ENCODE measurements around the gene GPD1.
A peak's percentile ranks its signal among the peaks of the same experiment; 100 is the strongest.
"Not testable (repeated sequence)": the region's sequence is repeated elsewhere in the genome, so short reads cannot be mapped to it uniquely, and the experiment has no call there.

GPD1 gene

GRCh38 chr12:50074936-50075807, 28.6 kb upstream of the GPD1 start:
- DNase-seq = peak; percentile 85

GRCh38 chr12:50075808-50076170, 28.0 kb upstream of the GPD1 start:
- DNase-seq = no peak

GRCh38 chr12:50077099-50077498, 26.7 kb upstream of the GPD1 start:
- no peak for DNase-seq

- no peak for DNase-seq
These were observed 25.5 kb upstream of the GPD1 start for GRCh38 chr12:50078281-50078680.

- no peak for DNase-seq
These were observed 24.0 kb upstream of the GPD1 start for GRCh38 chr12:50079771-50080170.

- DNase-seq = no peak
These were observed 22.6 kb upstream of the GPD1 start for GRCh38 chr12:50081096-50081808.

DNA sequence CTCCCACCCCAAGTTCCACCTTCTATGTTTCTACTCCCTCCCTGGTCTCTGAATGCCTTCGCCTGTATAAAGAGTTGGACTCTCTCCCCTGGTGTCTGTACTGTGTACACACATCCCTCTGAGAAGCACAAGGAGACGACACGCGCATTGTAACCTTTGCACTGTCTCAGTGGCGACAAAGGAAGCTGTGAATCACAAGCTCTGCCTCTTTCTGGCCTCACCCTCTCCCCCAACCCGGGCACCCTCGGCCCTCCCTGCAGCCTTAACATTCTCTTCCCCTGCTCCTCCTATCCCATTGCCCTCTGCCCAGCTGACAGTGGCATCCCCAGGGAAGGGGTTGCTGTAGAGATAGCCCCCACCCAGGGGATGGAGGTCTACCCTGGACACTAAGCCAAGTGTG, 21.2 kb upstream of the GPD1 start:
- no peak for DNase-seq

GRCh38 chr12:50083301-50083700, 20.5 kb upstream of the GPD1 start:
- DNase-seq = no peak

DNA sequence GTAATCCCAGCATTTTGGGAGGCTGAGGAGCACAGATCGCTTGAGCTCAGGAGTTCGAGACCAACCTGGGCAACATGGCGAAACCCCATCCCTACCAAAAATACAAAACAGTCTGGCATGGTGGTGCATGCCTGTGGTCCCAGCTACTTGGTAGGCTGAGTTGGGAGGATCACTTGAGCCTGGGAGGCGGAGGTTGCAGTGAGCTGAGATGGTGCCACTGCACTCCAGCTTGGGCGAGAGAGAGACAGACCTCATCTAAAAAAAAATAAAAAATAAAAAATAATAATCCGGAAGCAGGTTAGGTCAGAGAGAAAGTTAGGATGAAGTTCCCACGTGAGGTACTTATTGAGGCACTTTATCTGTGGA, 19.4 kb upstream of the GPD1 start:
- not testable (repeated sequence) for DNase-seq

DNA sequence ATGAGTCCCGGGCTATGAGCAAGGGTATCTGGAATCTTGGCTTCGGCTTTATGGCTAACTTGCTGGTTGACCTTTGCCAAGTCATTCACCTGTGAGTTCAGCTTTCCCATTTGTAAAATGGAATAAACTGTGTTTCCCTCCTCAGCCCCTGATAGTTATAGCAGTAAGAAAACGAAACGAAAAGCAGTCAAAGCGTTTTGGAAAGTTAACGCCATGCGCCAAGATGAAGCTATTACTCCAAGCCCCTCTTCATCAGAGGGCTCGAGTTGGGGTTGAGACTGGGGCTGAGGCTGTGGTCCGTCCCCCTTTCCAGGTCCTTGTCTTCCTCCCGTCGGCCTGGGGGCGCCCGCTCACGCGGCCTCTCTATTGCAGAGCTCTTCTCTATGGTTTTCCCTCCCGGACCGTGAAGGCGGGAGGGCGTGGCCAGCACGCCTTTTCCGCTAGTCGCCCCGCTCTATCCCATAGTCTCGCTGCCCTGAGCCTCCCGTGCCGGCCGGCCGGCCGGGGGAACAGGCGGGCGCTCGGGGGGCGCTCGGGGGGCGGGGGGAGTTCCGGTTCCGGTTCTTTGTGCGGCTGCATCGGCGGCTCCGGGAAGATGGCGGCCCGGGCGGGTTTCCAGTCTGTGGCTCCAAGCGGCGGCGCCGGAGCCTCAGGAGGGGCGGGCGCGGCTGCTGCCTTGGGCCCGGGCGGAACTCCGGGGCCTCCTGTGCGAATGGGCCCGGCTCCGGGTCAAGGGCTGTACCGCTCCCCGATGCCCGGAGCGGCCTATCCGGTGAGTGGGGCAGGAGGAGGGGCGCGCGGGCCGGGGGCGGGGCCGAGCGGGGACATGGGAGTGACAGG, 18.8 kb upstream of the GPD1 start, which contains the start of gene SMARCD1:
TSS of gene SMARCD1 (plus strand) at position 568 of the 840 bp plus-strand sequence. CDS start at position 596, 28 bp downstream.
- DNase-seq = peak; percentile 94

GRCh38 chr12:50085615-50086072, 18.2 kb upstream of the GPD1 start:
- DNase-seq = no peak

DNA sequence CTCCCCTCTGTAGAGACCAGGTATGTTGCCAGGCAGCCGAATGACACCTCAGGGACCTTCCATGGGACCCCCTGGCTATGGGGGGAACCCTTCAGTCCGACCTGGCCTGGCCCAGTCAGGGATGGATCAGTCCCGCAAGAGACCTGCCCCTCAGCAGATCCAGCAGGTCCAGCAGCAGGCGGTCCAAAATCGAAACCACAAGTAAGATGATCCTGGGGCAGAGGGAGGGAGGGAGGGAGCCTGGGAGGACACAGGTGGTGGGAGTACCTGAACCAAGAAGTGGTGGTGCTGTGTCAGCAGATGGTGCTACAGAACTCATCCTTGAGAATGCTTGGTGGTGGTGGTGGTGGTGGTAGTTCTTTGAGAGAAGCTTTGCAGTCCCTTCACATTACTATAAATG, 17.7 kb upstream of the GPD1 start:
- DNase-seq = no peak

GRCh38 chr12:50087151-50087550, 16.7 kb upstream of the GPD1 start:
- DNase-seq = no peak

GRCh38 chr12:50087995-50088394, 15.8 kb upstream of the GPD1 start:
- peak; percentile 14 for DNase-seq

DNA sequence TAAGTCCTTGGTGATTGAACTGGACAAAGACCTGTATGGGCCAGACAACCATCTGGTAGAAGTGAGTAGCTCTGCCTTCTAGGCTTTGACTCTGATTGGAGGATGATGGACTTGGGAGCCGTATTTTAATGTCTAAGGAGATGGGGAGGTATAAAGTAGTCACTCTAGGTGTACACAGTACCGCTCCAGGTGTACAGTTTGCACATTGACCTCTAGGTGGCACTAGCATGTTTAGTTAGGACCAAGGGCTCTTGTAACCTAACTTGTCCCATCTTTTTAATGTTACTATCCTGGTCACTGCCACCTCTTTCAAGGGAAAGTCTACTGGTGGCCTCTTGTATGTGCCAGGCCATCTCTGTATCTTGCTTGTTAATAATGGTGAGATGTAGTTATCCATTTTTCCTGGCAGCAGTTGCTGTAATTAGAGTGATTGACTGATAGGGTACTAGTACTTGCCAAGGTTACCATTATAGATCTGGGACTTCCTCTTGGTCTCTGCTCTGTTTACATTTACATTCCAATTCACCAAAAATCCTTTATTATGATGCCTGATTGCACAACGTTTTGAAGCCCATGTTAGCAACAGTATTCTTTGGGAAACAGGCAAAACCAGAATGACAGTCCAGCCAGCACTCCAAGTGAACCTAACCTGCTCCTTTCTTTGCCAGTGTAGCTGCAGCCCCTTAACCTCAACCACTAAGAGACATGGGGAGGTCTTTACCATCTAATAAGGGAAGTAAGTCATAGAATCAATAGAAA, 15.1 kb upstream of the GPD1 start:
- DNase-seq = peak; percentile 76

DNA sequence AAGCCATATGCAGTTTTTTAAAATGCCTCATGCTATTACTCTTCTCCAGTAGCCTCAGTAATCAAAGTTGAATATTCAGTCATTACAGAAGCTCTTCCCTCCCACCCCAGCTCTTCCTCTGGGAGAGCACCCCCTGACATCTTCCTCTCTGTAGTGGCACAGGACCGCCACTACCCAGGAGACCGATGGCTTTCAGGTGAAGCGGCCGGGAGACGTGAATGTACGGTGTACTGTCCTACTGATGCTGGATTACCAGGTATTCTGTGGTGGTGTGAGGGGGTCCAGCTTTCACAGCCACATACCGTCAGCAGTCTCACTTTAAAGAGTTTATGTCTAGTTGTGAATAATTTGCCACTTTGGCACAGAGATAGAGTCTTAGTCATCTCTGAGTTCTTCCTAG, 14.1 kb upstream of the GPD1 start:
- DNase-seq = no peak

- DNase-seq = no peak
These were observed 13.4 kb upstream of the GPD1 start for GRCh38 chr12:50090391-50090790.

DNA sequence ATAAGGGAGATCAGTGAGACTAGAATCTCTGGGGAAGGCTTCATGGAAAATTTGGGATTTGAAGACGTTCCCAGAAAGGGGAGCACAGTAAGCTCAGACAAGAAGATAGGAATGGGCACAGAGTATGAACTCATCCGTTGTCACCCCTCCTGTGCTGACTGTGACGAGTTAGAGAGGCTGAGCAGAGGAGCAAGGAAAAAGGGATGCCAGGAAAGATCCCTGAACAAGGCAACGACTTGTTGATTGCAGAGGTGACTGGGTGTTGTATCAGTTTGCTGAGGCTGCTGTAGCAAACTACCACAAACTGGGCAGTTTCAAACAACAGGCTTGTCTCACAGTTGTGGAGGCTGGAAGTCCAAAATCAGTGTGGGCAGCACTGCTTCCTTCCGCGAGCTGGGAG, 5.9 kb upstream of the GPD1 start:
- no peak for DNase-seq

- no peak for DNase-seq
These were observed 4.4 kb upstream of the GPD1 start for GRCh38 chr12:50099302-50100008.

DNA sequence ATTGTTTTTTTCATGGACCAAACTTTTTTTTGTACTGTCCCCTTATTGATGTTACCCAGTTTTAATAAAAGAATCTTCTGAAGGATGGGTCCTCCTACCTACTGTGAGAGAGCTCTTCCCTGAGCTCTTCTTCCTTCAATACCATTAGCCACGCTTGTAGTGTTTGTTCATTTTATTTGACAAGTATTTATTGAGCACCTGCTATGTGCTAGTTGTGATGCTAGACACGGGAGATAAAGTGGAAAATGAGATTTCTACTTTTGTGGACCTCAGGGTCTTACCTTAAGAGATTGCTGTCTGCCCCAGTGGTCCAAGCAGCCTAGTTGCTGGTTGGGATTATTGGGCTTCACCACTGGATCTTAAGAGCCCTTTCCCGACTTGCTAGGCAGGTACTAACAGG, 3.2 kb upstream of the GPD1 start:
- no peak for DNase-seq

- DNase-seq = no peak
These were observed 2.1 kb upstream of the GPD1 start for GRCh38 chr12:50101663-50102062.

DNA sequence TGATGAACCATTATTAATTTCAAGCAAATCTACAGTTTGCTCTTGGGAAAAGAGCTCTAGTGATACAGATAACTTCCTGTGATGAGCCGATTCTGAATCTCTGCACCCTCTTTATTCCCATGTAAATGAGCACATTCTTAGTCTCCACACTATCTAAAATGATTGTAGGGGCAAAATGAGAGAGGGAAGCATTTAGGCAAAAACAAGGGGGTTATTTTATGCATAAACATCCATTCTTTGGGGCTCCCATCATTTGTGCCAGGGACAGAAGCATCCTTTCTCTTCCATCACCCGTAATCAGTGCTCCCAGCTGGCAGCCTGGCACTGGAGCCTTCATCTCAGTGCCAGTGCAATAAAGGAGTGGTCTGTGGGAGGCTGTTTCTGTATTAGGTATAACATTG, 1.7 kb upstream of the GPD1 start:
- no peak for DNase-seq
